T-helper 2 cell treated with Interferon-gamma antibody and Interleukin-4, amounts not matched to agents 5 μg/mL and 100 μg/mL, for 36 hours (primary cell): ENCODE data around the gene HGS.
"Not testable (repeated sequence)": the region's sequence is repeated elsewhere in the genome, so short reads cannot be mapped to it uniquely, and the experiment has no call there.

ENCODE experiments used
- DNase-seq: peaks from one replicate; pipeline ENCODE4 v3.0.0; 2021; ENCODE audit warnings: low spot score
- H3K27ac Mint-ChIP-seq: one replicate; pipeline ENCODE4 v1.8.0; 2021; ENCODE audit warnings: mild to moderate bottlenecking, mixed read lengths
- H3K27me3 Mint-ChIP-seq: one replicate; pipeline ENCODE4 v1.8.0; 2021; ENCODE audit warnings: low read depth, mixed read lengths
- H3K36me3 Mint-ChIP-seq: one replicate; pipeline ENCODE4 v1.8.0; 2021; ENCODE audit warnings: low read depth, mixed read lengths
- H3K4me1 Mint-ChIP-seq: one replicate; pipeline ENCODE4 v1.8.0; 2021; ENCODE audit warnings: low read depth, mixed read lengths
- H3K4me3 Mint-ChIP-seq: one replicate; pipeline ENCODE4 v1.8.0; 2022; ENCODE audit warnings: mild to moderate bottlenecking, moderate library complexity, mixed read lengths
- H3K9me3 Mint-ChIP-seq: one replicate; pipeline ENCODE4 v1.8.0; 2021; ENCODE audit warnings: mixed read lengths

HGS gene

GRCh38 chr17:81739593-81739992 is 55.8 kb downstream of the HGS start:
- not testable (repeated sequence) for H3K27ac Mint-ChIP-seq, H3K9me3 Mint-ChIP-seq, DNase-seq, H3K4me3 Mint-ChIP-seq, H3K4me1 Mint-ChIP-seq, H3K36me3 Mint-ChIP-seq
- peaks cover 14% of the 10 kb centered on the region for H3K27me3 Mint-ChIP-seq

- no peak overlapping the region for H3K27ac Mint-ChIP-seq
- no peaks in the 10 kb centered on the region for H3K36me3 Mint-ChIP-seq
- H3K4me1 Mint-ChIP-seq, result peaks cover 7% of the 10 kb centered on the region
- H3K27me3 Mint-ChIP-seq, result peaks cover 14% of the 10 kb centered on the region
- no peaks in the 10 kb centered on the region for H3K9me3 Mint-ChIP-seq
- no peak overlapping the region for H3K4me3 Mint-ChIP-seq
- DNase-seq, result no peak
Observed at GRCh38 chr17:81740395-81740961, 56.7 kb downstream of the HGS start.

DNA sequence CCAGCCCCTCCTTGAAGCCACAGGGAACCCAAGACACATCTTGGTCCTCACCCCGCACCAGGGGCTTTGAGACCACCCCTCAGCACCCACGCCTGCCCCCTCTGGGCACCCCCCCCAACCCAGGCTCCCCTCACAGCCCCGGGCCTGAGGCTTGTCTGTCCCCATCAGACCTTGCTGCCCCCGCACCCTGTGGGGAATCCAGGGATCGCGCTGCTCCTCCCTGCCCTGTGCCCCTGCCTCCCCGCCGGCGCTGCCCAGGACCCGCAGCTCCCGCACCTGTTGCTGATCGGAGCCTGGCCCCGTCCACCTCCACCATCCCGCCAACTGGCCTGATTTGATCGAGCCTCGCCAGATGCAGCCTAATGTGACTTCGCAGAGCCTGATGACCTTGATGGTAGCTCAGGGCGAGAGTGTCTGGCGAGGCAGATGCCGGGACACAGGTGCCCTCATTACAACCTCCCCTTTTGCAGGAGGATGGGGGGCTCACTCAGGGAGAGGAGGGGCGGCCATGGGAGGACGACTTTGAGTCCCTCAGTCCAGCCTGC is 57.3 kb downstream of the HGS start:
- Mint-ChIP-seq H3K27ac (no peak overlapping the region), H3K4me1 (peaks cover under 1% of the 10 kb centered on the region), H3K36me3 (no peaks in the 10 kb centered on the region), H3K27me3 (peaks cover 11% of the 10 kb centered on the region), H3K9me3 (no peaks in the 10 kb centered on the region), H3K4me3 (no peak overlapping the region)
- DNase-seq, result no peak

DNA sequence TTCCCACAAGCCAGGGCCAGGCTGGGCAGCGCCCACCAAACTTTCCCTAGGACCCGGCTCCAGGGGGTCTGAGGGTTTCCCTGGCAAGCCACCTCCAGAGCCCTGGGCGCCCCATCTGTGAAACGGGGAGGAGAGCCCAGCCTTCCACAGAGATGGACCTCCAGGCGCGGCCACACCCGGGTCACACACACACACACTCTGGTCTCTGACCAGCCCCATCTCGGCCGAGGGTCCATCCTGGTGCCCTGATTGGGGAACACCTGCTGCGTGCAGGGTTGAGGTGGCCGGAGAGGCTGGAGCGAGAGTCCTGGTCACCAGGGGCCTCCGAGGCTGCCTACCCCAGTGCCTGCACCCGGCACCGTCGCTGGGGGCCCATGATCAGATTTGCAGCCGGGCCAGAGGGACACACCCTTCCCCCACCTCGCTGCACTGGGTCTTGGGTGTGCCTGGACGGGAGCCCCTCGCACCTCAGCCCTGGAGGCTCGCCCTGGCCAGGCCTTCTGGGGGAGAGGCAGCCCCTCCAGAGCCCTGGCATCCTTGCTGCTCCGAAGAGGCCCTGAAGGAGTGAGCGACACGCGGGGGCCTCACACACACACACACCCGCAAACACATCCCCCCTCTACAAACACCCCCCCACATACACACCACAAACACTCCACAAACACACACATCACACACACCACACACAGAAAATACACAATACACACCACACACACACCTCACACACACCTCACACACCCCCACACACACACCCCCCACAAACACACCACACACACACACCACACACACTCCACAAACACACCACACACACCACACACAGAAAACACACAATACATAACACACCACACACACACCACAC is 58.0 kb downstream of the HGS start:
- H3K9me3 Mint-ChIP-seq, result no peaks in the 10 kb centered on the region

More for the DNA sequence above, 58.0 kb downstream of the HGS start:
- no peak overlapping the region for H3K4me3 Mint-ChIP-seq
- peak overlapping the region; percentile 23 for H3K27ac Mint-ChIP-seq
- H3K4me1 Mint-ChIP-seq, result no peaks in the 10 kb centered on the region
- DNase-seq, result no peak
- H3K36me3 Mint-ChIP-seq, result no peaks in the 10 kb centered on the region
- H3K27me3 Mint-ChIP-seq, result peaks cover 11% of the 10 kb centered on the region
